ENCODE data around the gene MAPK8IP1. TPM values are rescaled to one million over a fixed set of nuclear protein-coding genes. Genes with fewer than 3 reads are reported as not detected.

MAPK8IP1 gene
- polyA plus RNA-seq, 1 donor (not counting 4 experiments of a cell fraction or from before 2014, with no cell fraction given): 0.51 TPM

GRCh38 chr11:45900916-45901617 lies 15.6 kb downstream of the MAPK8IP1 start:
- H3K9ac ChIP-seq (ENCODE audit: control insufficient read depth, extremely low read depth, insufficient read depth, low read length): no peak overlapping the region
- no peak for TF ChIP-seq EZH2 (IDR thresholded peaks at IDR 0.05; ENCODE audit: low read length)
- TF ChIP-seq, protein P1, sequence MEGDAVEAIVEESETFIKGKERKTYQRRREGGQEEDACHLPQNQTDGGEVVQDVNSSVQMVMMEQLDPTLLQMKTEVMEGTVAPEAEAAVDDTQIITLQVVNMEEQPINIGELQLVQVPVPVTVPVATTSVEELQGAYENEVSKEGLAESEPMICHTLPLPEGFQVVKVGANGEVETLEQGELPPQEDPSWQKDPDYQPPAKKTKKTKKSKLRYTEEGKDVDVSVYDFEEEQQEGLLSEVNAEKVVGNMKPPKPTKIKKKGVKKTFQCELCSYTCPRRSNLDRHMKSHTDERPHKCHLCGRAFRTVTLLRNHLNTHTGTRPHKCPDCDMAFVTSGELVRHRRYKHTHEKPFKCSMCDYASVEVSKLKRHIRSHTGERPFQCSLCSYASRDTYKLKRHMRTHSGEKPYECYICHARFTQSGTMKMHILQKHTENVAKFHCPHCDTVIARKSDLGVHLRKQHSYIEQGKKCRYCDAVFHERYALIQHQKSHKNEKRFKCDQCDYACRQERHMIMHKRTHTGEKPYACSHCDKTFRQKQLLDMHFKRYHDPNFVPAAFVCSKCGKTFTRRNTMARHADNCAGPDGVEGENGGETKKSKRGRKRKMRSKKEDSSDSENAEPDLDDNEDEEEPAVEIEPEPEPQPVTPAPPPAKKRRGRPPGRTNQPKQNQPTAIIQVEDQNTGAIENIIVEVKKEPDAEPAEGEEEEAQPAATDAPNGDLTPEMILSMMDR (optimal IDR thresholded peaks at IDR 0.05 in 1 of 3, IDR thresholded peaks at IDR 0.05 in 1 of 3, conservative IDR thresholded peaks at IDR 0.05 in 1 of 3; ENCODE audit: extremely low read depth in 1 of 3, insufficient read depth in 2 of 3, low read length in 3 of 3): no peak
- H3K27ac ChIP-seq (ENCODE audit: control insufficient read depth, insufficient read depth, low read length): no peak overlapping the region
- H3K27me3 ChIP-seq (ENCODE audit: control insufficient read depth, extremely low read depth, insufficient read depth, low read length): peaks cover 32% of the 10 kb centered on the region
- H3K4me3 ChIP-seq (ENCODE audit: control insufficient read depth in 2 of 3, extremely low read depth in 1 of 3, insufficient read depth in 2 of 3, low read depth in 1 of 3, low read length in 3 of 3): no peak overlapping the region
- no peak overlapping the region for H3K4me2 ChIP-seq (ENCODE audit: control insufficient read depth, extremely low read depth, insufficient read depth, low read depth, low read length)
- no peaks in the 10 kb centered on the region for H4K20me1 ChIP-seq (ENCODE audit: control insufficient read depth, extremely low read depth, insufficient read depth, low read length)
- no peaks in the 10 kb centered on the region for H3K9me1 ChIP-seq (ENCODE audit: control insufficient read depth, extremely low read depth, insufficient read depth, low read length)
- no peaks in the 10 kb centered on the region for H3K9me3 ChIP-seq (ENCODE audit: control insufficient read depth, low read depth, low read length)
- DNase-seq (ENCODE audit: low read depth, low spot score) (no peak), FAIRE-seq (no peak)
- peaks cover 7% of the 10 kb centered on the region for H3K4me1 ChIP-seq (ENCODE audit: control insufficient read depth, extremely low read depth, insufficient read depth, low read length)
- H3K79me2 ChIP-seq (ENCODE audit: control insufficient read depth, insufficient read depth, low read length): no peaks in the 10 kb centered on the region
- dilution Hi-C loops (cut with MboI; ENCODE audit: extremely low pct_ligation_motif_present, low sequenced_read_pairs): no loop called here
- no peaks in the 10 kb centered on the region for H3K36me3 ChIP-seq (ENCODE audit: control insufficient read depth in 2 of 2, extremely low read depth in 1 of 2, insufficient read depth in 2 of 2, low read length in 2 of 2)
- no peak overlapping the region for H2AFZ ChIP-seq (ENCODE audit: control insufficient read depth, low read length)

- TF ChIP-seq, protein P1 (optimal IDR thresholded peaks at IDR 0.05 in 1 of 3, IDR thresholded peaks at IDR 0.05 in 1 of 3, conservative IDR thresholded peaks at IDR 0.05 in 1 of 3; ENCODE audit: extremely low read depth in 1 of 3, insufficient read depth in 2 of 3, low read length in 3 of 3): no peak
- TF ChIP-seq EZH2 (IDR thresholded peaks at IDR 0.05; ENCODE audit: low read length): no peak
- no peak overlapping the region for H3K9ac ChIP-seq (ENCODE audit: control insufficient read depth, extremely low read depth, insufficient read depth, low read length)
- no peak overlapping the region for H3K4me3 ChIP-seq (ENCODE audit: control insufficient read depth in 2 of 3, extremely low read depth in 1 of 3, insufficient read depth in 2 of 3, low read depth in 1 of 3, low read length in 3 of 3)
- no peak overlapping the region for H3K4me2 ChIP-seq (ENCODE audit: control insufficient read depth, extremely low read depth, insufficient read depth, low read depth, low read length)
- dilution Hi-C loops (cut with MboI; ENCODE audit: extremely low pct_ligation_motif_present, low sequenced_read_pairs): no loop called here
- H4K20me1 ChIP-seq (ENCODE audit: control insufficient read depth, extremely low read depth, insufficient read depth, low read length): no peaks in the 10 kb centered on the region
- H3K79me2 ChIP-seq (ENCODE audit: control insufficient read depth, insufficient read depth, low read length): no peaks in the 10 kb centered on the region
- H3K9me1 ChIP-seq (ENCODE audit: control insufficient read depth, extremely low read depth, insufficient read depth, low read length): no peaks in the 10 kb centered on the region
- no peak for FAIRE-seq
- H3K9me3 ChIP-seq (ENCODE audit: control insufficient read depth, low read depth, low read length): no peaks in the 10 kb centered on the region
- H2AFZ ChIP-seq (ENCODE audit: control insufficient read depth, low read length): no peak overlapping the region
- no peak for DNase-seq (ENCODE audit: low read depth, low spot score)
- peaks cover 28% of the 10 kb centered on the region for H3K27me3 ChIP-seq (ENCODE audit: control insufficient read depth, extremely low read depth, insufficient read depth, low read length)
- H3K36me3 ChIP-seq (ENCODE audit: control insufficient read depth in 2 of 2, extremely low read depth in 1 of 2, insufficient read depth in 2 of 2, low read length in 2 of 2): no peaks in the 10 kb centered on the region
- H3K27ac ChIP-seq (ENCODE audit: control insufficient read depth, insufficient read depth, low read length): no peak overlapping the region
- peaks cover 7% of the 10 kb centered on the region for H3K4me1 ChIP-seq (ENCODE audit: control insufficient read depth, extremely low read depth, insufficient read depth, low read length)
Measured at GRCh38 chr11:45901626-45902025, 16.2 kb downstream of the MAPK8IP1 start.

Data from keratinocyte (primary cell).